Nasal cavity respiratory epithelium epithelial cell of viscerocranial mucosa (primary cell): ENCODE data around the gene FAM228A. TPM values are rescaled to one million over a fixed set of nuclear protein-coding genes. Genes with fewer than 3 reads are reported as not detected.

Experiments
- total RNA-seq: library from RNA; depleted of rRNA; stranded (reverse); fragments of >200 nt; gene quantifications from 2 replicates; pipeline ENCODE4 v1.2.3, GENCODE V29; 2014

FAM228A gene
- under 0.01 TPM in 1 of 2 replicates, not detected in the other for total RNA-seq

GRCh38 chr2:24174851-24175277 lies at the start of gene FAM228A:
TSS of gene FAM228A (plus strand) at chr2:24175053. CDS start at chr2:24175481, 428 bp downstream.

Other genes with a start within 250 kb of the FAM228A start
- 11.6 and 17.2 TPM in 2 replicates for gene ATAD2B, start 247.9 kb upstream of the FAM228A start, total RNA-seq
- 13.3 and 15.5 TPM in 2 replicates for gene UBXN2A, start 234.6 kb upstream of the FAM228A start, total RNA-seq
- gene MFSD2B, start 165.0 kb upstream of the FAM228A start, total RNA-seq: 0.07 TPM in 1 of 2 replicates, not detected in the other
- 6.2 and 6.8 TPM in 2 replicates for gene WDCP, start 127.7 kb upstream of the FAM228A start, total RNA-seq
- 6.4 and 7.9 TPM in 2 replicates for gene FKBP1B, start 125.3 kb upstream of the FAM228A start, total RNA-seq
- 151 and 238 TPM in 2 replicates for gene SF3B6, start 98.7 kb upstream of the FAM228A start, total RNA-seq
- 14.0 and 26.4 TPM in 2 replicates for gene TP53I3, start 90.2 kb upstream of the FAM228A start, total RNA-seq
- 0.34 and 0.43 TPM in 2 replicates for gene PFN4, start 51.7 kb upstream of the FAM228A start, total RNA-seq
- gene FAM228B, start 51.6 kb upstream of the FAM228A start, total RNA-seq: 6.2 and 7.8 TPM in 2 replicates
- 37.9 and 42.0 TPM in 2 replicates for gene ITSN2, start 185.5 kb downstream of the FAM228A start, total RNA-seq